ENCODE measurements around the gene PARD3B. TPM values are rescaled to one million over a fixed set of nuclear protein-coding genes. Genes with fewer than 3 reads are reported as not detected.
A peak's percentile ranks its signal among the peaks of the same experiment; 100 is the strongest.
"Not testable (repeated sequence)": the region's sequence is repeated elsewhere in the genome, so short reads cannot be mapped to it uniquely, and the experiment has no call there.

Gene PARD3B
- total and polyA plus RNA-seq, 2 experiments from 2014 or later = 4.3 to 8.5 TPM

- H3K27ac ChIP-seq = no peak overlapping the region
- DNase-seq (ENCODE audit: low read depth in 1 of 2, low spot score in 1 of 2) = no peak
- H3K36me3 ChIP-seq = no peaks in the 10 kb centered on the region
- H3K9me3 ChIP-seq (ENCODE audit: low read depth) = no peaks in the 10 kb centered on the region
- TF ChIP-seq, protein P1, sequence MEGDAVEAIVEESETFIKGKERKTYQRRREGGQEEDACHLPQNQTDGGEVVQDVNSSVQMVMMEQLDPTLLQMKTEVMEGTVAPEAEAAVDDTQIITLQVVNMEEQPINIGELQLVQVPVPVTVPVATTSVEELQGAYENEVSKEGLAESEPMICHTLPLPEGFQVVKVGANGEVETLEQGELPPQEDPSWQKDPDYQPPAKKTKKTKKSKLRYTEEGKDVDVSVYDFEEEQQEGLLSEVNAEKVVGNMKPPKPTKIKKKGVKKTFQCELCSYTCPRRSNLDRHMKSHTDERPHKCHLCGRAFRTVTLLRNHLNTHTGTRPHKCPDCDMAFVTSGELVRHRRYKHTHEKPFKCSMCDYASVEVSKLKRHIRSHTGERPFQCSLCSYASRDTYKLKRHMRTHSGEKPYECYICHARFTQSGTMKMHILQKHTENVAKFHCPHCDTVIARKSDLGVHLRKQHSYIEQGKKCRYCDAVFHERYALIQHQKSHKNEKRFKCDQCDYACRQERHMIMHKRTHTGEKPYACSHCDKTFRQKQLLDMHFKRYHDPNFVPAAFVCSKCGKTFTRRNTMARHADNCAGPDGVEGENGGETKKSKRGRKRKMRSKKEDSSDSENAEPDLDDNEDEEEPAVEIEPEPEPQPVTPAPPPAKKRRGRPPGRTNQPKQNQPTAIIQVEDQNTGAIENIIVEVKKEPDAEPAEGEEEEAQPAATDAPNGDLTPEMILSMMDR (IDR thresholded peaks at IDR 0.05; ENCODE audit: low read depth, low read length) = no peak
- H3K4me1 ChIP-seq (ENCODE audit: low read depth) = no peaks in the 10 kb centered on the region
- H3K4me3 ChIP-seq = no peak overlapping the region
- no peaks in the 10 kb centered on the region for H3K27me3 ChIP-seq
Observed at GRCh38 chr2:205210494-205210893, 665.2 kb downstream of the PARD3B start.

- H3K36me3 ChIP-seq = no peaks in the 10 kb centered on the region
- TF ChIP-seq, protein P1 (IDR thresholded peaks at IDR 0.05; ENCODE audit: low read depth, low read length) = no peak
- no peaks in the 10 kb centered on the region for H3K27me3 ChIP-seq
- H3K4me1 ChIP-seq (ENCODE audit: low read depth) = no peaks in the 10 kb centered on the region
- H3K27ac ChIP-seq = no peak overlapping the region
- H3K9me3 ChIP-seq (ENCODE audit: low read depth) = no peaks in the 10 kb centered on the region
- H3K4me3 ChIP-seq = no peak overlapping the region
- no peak for DNase-seq (ENCODE audit: low read depth in 1 of 2, low spot score in 1 of 2)
Observed at GRCh38 chr2:205212357-205212756, 667.1 kb downstream of the PARD3B start.

- no peak overlapping the region for H3K27ac ChIP-seq
- H3K9me3 ChIP-seq (ENCODE audit: low read depth) = no peaks in the 10 kb centered on the region
- no peaks in the 10 kb centered on the region for H3K36me3 ChIP-seq
- TF ChIP-seq, protein P1 (IDR thresholded peaks at IDR 0.05; ENCODE audit: low read depth, low read length) = no peak
- H3K4me3 ChIP-seq = no peak overlapping the region
- no peak for DNase-seq (ENCODE audit: low read depth in 1 of 2, low spot score in 1 of 2)
- no peaks in the 10 kb centered on the region for H3K27me3 ChIP-seq
- peaks cover 3% of the 10 kb centered on the region for H3K4me1 ChIP-seq (ENCODE audit: low read depth)
Observed at GRCh38 chr2:205216092-205216491, 670.8 kb downstream of the PARD3B start.

DNA sequence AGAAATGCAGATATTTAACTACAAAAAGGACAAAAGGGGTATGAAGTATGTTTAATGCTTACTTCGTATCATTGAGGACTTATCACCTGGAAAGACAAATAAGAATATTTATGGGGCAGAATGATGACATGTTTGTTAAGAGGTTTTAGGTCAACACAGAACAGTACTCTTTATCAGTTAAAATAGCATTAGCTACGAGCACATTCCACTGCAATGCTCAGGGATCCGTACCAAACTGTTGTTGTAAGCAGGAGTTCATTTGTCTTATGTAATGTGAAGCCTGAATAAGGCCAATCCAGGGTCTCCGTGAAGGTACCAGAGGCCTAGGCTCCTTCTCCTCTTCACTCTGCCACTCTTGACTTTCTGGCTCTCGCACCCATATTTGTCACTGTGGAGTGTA lies 671.3 kb downstream of the PARD3B start:
- Histone ChIP-seq H3K9me3 (ENCODE audit: low read depth) (no peaks in the 10 kb centered on the region), H3K4me1 (ENCODE audit: low read depth) (peaks cover 3% of the 10 kb centered on the region), H3K36me3 (no peaks in the 10 kb centered on the region), H3K27ac (no peak overlapping the region), H3K4me3 (no peak overlapping the region), H3K27me3 (no peaks in the 10 kb centered on the region)
- TF ChIP-seq, protein P1 (IDR thresholded peaks at IDR 0.05; ENCODE audit: low read depth, low read length) = no peak
- peak in 1 of 2 donors; percentile 4 for DNase-seq (ENCODE audit: low read depth in 1 of 2, low spot score in 1 of 2)

GRCh38 chr2:205217004-205217403 lies 671.7 kb downstream of the PARD3B start:
- no peaks in the 10 kb centered on the region for H3K9me3 ChIP-seq (ENCODE audit: low read depth)
- H3K4me1 ChIP-seq (ENCODE audit: low read depth) = peaks cover 3% of the 10 kb centered on the region
- H3K27ac ChIP-seq = no peak overlapping the region
- H3K4me3 ChIP-seq = no peak overlapping the region
- no peak for DNase-seq (ENCODE audit: low read depth in 1 of 2, low spot score in 1 of 2)
- no peaks in the 10 kb centered on the region for H3K36me3 ChIP-seq
- no peaks in the 10 kb centered on the region for H3K27me3 ChIP-seq
- TF ChIP-seq, protein P1 (IDR thresholded peaks at IDR 0.05; ENCODE audit: low read depth, low read length) = no peak

DNA sequence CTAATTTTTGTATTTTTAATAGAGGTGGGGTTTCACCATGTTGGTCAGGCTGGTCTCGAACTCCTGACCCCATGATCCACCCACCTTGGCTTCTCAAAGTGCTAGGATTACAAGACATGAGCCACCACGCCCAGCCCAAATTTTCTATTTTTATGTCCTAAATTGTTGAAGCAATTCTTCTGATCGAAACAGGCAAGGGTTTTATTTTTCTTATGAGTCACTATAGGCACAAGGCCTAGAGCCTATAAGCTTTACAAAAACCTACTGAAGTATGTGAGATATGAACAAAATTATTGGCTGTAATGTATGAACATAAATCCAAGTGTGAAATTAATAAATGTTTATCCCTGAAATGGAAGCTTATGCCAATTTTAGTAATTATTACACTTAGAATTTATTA lies 672.8 kb downstream of the PARD3B start:
- Histone ChIP-seq H3K27ac (no peak overlapping the region), H3K27me3 (no peaks in the 10 kb centered on the region), H3K4me1 (ENCODE audit: low read depth) (peaks cover 3% of the 10 kb centered on the region), H3K9me3 (ENCODE audit: low read depth) (no peaks in the 10 kb centered on the region), H3K36me3 (no peaks in the 10 kb centered on the region), H3K4me3 (no peak overlapping the region)
- no peak for DNase-seq (ENCODE audit: low read depth in 1 of 2, low spot score in 1 of 2)
- TF ChIP-seq, protein P1 (IDR thresholded peaks at IDR 0.05; ENCODE audit: low read depth, low read length) = no peak

DNA sequence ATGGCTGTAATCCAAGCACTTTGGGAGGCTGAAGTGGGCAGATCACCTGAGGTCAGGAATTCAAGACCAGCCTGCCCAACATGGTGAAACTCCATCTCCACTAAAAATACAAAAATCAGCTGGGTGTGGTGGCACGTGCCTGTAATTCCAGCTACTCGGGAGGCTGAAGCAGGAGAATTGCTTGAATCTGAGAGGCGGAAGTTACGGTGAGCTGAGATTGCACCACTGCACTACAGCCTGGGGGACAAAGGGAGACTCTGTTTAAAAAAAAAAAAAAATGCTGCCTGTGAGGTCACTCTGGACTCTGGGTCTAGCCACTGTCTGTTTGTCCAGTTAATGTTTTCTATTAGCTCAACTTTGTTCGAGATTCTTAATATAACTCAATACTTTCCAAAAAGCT lies 673.5 kb downstream of the PARD3B start:
- DNase-seq (ENCODE audit: low read depth in 1 of 2, low spot score in 1 of 2); H3K4me1 ChIP-seq (ENCODE audit: low read depth): not testable (repeated sequence)

More for the DNA sequence above, 673.5 kb downstream of the PARD3B start:
- H3K9me3 ChIP-seq (ENCODE audit: low read depth); H3K4me3 ChIP-seq; H3K27ac ChIP-seq; H3K27me3 ChIP-seq; H3K36me3 ChIP-seq: not testable (repeated sequence)
